Dermis blood vessel endothelial cell (primary cell): ENCODE measurements around the gene TCEA2. TPM values are rescaled to one million over a fixed set of nuclear protein-coding genes. Genes with fewer than 3 reads are reported as not detected.

Source experiments
- DNase-seq: peaks from one replicate; pipeline ENCODE4 v3.0.0; 2010
- total RNA-seq: library from RNA; depleted of rRNA; stranded (reverse); fragments of >200 nt; gene quantifications from 2 replicates; pipeline ENCODE4 v1.2.3, GENCODE V29; 2014

TCEA2 gene
- 35.8 and 45.9 TPM in 2 replicates for total RNA-seq

GRCh38 chr20:64062596-64063388 is at the start of gene TCEA2:
TSS of gene TCEA2 (plus strand) at chr20:64063198. CDS start at chr20:64063313, 115 bp downstream.
- DNase-seq, result peak; percentile 97

DNA sequence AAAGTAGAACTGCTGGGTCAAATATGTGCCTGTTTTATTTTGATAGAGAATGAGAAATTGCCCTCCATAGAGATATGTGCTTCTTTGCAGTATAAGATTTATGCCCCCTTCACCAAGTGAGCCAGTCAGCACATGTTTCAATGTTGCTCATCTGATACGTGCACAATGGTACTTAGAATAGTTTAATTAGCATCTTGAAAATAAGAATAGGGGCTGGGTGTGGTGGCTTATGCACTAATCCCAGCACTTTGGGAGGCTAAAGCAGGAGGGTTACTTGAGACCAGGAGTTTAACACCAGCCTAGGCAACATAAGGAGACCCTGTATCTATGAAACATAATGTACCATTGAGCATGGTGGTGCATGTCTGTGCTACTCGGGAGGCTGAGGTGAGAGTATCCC is 47.4 kb upstream of the TCEA2 start:
- no peak for DNase-seq

GRCh38 chr20:64021124-64021975 is 41.6 kb upstream of the TCEA2 start:
- no peak for DNase-seq

DNA sequence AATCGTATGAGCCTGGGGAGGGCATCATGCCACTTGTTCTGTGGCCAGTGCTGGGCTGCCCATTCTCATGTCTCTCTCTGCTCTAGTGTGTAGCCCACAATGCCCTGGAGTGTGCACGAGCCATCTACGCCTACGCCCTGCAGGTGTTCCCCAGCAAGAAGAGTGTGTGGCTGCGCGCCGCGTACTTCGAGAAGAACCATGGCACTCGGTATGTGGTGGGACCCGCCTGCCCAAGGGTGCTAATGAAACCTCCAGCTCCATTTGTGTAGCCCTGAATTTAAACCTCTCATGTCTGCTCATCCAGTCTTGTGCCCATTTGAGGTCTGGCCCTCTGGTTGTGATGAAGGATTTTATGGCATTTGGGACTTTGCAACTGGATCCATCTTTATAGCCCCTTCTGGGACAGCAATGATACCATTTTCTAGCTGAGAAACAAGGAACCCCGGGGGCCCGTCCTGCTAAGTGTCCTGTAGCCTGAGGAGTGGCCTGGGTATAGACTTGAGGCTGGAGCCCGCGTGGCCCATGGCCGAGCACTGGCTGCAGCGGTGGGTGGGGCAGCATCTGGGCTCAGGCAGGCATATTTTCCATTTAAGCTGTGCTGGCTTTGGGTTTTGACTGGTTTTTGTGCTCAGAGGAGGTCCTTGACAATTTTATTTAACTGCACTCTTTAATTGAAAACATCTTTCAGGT is 40.2 kb upstream of the TCEA2 start:
- no peak for DNase-seq

DNA sequence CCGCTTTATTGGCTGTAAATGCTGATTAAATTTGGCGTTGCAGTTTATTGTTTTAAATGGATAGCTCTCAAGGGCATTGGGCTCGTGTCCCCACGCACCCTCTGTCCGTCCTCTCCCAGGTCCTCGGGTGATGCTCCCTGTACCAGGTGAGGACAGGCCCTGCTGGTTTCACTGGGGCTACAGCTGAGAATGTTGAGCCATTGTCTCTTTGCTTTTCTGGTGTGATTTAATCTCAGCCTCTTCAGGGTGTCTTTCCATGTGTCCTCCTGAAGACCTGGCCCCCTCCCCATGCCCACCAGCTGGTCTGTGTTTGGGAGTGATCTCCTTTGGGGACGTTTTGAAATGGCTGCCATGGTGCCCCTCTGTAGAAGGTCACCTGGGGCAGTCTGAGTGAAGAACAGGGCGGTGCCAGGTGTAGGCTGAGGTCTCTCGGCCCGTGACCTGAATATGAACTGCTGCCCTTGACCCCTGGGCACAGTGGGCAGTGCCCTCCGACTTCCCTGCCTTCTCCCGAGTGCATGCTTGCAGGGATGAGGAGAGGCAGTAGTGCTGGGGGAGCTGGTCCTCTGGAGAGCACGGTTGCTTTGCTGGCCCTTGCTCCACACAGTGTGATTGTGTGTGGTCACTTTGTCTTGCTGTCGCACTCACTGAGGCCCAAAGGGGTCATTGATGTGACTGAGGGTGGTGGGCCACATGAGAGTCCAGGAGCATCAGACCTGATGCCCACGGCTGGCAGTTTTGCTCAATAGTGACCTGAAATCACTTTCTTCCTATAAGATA is 39.4 kb upstream of the TCEA2 start:
- no peak for DNase-seq

GRCh38 chr20:64024141-64024990 is 38.6 kb upstream of the TCEA2 start:
- DNase-seq, result no peak

DNA sequence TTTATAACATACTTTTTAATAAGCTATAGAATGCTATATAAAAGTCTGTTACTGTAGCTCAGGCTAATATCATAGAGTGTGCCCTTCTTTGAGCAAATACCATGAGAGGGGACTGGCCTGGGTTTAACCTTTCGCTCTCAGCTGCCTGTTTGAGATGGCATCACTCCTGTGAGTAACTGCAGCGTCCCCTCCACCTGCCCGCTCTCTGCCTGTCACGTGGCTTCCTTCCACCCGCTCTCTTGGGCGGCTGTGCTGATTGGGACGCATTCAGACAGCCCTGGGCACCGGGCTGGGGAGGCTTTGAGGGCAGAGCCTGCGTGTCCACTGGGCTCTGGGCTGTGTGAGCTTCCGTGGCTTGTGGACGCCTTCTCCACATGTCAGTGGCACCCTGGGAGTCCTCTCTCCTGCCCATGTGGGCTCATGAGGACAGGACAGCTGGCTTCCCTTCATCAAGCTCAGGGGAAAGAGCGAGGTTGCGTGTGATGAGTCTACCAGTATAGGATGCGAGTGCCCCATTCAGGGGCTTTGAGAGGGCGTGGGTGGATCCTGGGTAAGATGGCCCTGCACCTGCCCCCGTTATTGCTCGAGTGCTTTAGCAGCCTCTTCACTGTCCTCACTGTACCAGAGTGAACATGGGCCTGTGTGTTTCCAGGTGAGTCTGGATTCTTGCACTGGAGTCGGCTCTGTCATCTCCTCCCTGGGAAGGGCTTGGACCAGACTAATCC is 37.7 kb upstream of the TCEA2 start:
- DNase-seq, result no peak

- DNase-seq, result no peak
Observed at GRCh38 chr20:64025826-64026412, 37.1 kb upstream of the TCEA2 start.

GRCh38 chr20:64027981-64028685 is 34.9 kb upstream of the TCEA2 start:
- DNase-seq, result no peak

GRCh38 chr20:64029293-64030117 is 33.5 kb upstream of the TCEA2 start:
- DNase-seq, result no peak

- no peak for DNase-seq
Observed at GRCh38 chr20:64030371-64031134, 32.4 kb upstream of the TCEA2 start.

- DNase-seq, result no peak
Observed at GRCh38 chr20:64031822-64032314, 31.1 kb upstream of the TCEA2 start.

GRCh38 chr20:64032706-64033624 is 30.0 kb upstream of the TCEA2 start:
- no peak for DNase-seq

DNA sequence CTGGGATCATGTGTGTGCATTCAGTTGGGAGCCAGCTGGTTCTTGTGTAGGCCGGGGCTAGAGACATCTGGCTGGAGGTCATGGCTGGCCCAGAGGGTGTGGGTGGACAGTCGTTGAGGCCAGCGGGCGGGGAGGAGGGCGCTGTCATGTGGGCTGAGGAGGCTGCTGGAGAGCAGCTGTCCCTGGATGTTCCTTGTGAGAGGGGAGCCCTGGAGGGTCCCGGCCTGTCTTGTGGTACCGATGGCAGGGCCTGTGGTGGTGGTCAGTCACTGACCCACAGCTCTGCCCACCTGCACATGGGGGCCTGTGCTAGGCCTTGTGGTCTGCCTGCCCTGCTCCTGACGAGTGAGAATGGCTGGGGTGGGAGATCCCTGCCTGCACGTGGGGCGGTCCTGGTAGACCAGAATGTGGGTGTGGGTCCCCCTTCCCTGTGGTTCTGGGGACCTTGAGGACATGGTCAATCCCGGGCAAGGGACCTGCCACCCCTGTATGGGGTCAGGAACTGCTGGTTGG is 29.0 kb upstream of the TCEA2 start:
- no peak for DNase-seq

- no peak for DNase-seq
Observed at GRCh38 chr20:64035066-64035932, 27.7 kb upstream of the TCEA2 start.
